Caco-2 (cell line): Measurements from ENCODE around the gene LMX1A. TPM values are rescaled to one million over a fixed set of nuclear protein-coding genes. Genes with fewer than 3 reads are reported as not detected.

Source experiments
- BruUV-seq: library from RNA; stranded (reverse); fragments of 400-500 nt; replicated peaks from 2 replicates; lab custom pipeline; 2021; lab: Mats Ljungman, UMichigan
- CTCF ChIA-PET: fragments of 300-600 bp; sonication (Branson Sonifier 250); formaldehyde crosslinking; loops from one replicate; lab custom pipeline; 2022; ENCODE audit warnings: antibody characterized with exemption; lab: Charles Lee
- POLR2A ChIA-PET: fragments of 300-600 bp; sonication (Branson Sonifier 250); formaldehyde crosslinking; loops from one replicate; lab custom pipeline; 2022; ENCODE audit warnings: antibody characterized with exemption; lab: Charles Lee
- DNase-seq, 2 experiments: peaks; one replicate each; pipeline versions ENCODE4 v3.0.0 to v3.0.0-alpha.2; 2020 to 2022
- H3K27me3 ChIP-seq: replicated peaks from 2 replicates; pipeline ENCODE4 v1.6.0; 2011; ENCODE audit warnings: low read length; ENCODE audit not compliant: control insufficient read depth, insufficient read depth
- H3K36me3 ChIP-seq: 2 replicates; pipeline ENCODE4 v1.5.1; 2011; ENCODE audit warnings: low read length; ENCODE audit not compliant: control insufficient read depth, insufficient read depth
- H3K4me1 ChIP-seq: fragments of 250-450 bp; sonication (Bioruptor Pico); 2 replicates; pipeline ENCODE4 v1.5.1; 2020; ENCODE audit warnings: mild to moderate bottlenecking
- H3K4me3 ChIP-seq: 2 replicates; pipeline ENCODE4 v1.5.1; 2011; ENCODE audit warnings: low read depth, mild to moderate bottlenecking, control low read depth, low read length
- H3K9me3 ChIP-seq: fragments of 250-450 bp; sonication (Bioruptor Pico); 2 replicates; pipeline ENCODE4 v1.5.1; 2020; ENCODE audit warnings: mild to moderate bottlenecking, moderate library complexity
- H3K27ac Mint-ChIP-seq: one replicate; pipeline ENCODE4 v1.8.0; 2022; ENCODE audit warnings: mixed read lengths; ENCODE audit not compliant: unreplicated experiment
- H3K27me3 Mint-ChIP-seq: one replicate; pipeline ENCODE4 v1.8.0; 2022; ENCODE audit warnings: mixed read lengths; ENCODE audit not compliant: insufficient read depth, unreplicated experiment
- H3K36me3 Mint-ChIP-seq: one replicate; pipeline ENCODE4 v1.8.0; 2022; ENCODE audit warnings: mild to moderate bottlenecking, mixed read lengths; ENCODE audit not compliant: insufficient read depth, unreplicated experiment
- H3K4me1 Mint-ChIP-seq: one replicate; pipeline ENCODE4 v1.8.0; 2022; ENCODE audit warnings: low read depth, mixed read lengths; ENCODE audit not compliant: unreplicated experiment
- H3K4me3 Mint-ChIP-seq: one replicate; pipeline ENCODE4 v1.8.0; 2022; ENCODE audit warnings: mild to moderate bottlenecking, moderate library complexity, mixed read lengths; ENCODE audit not compliant: unreplicated experiment
- H3K9me3 Mint-ChIP-seq: one replicate; pipeline ENCODE4 v1.8.0; 2022; ENCODE audit warnings: mixed read lengths; ENCODE audit not compliant: unreplicated experiment
- intact Hi-C: fragments of 100-400 bp; cut with micrococcal nuclease; formaldehyde crosslinking; loops from one replicate; pipeline ENCODE4 v1.10.0; 2022; ENCODE audit not compliant: unreplicated experiment
- total RNA-seq: library from RNA; stranded (reverse); gene quantifications from 2 replicates; pipeline ENCODE4 v1.2.3, GENCODE V29; 2022
- TF ChIP-seq, protein P1 (sequence below), 2 experiments: fragments of 200-600 bp in 1 of 2; IDR thresholded peaks; 1 replicate in 1 of 2; 2 replicates in 1 of 2; pipeline versions ENCODE4 v1.5.1 to v1.8.0; 2011 to 2022; ENCODE audit warnings: antibody characterized with exemption in 1 of 2, control low read depth in 1 of 2, inconsistent platforms in 1 of 2, low read depth in 1 of 2, low read length in 1 of 2, mild to moderate bottlenecking in 1 of 2, moderate library complexity in 1 of 2; ENCODE audit not compliant: insufficient read depth in 1 of 2, severe bottlenecking in 1 of 2, unreplicated experiment in 1 of 2

LMX1A gene
- total RNA-seq, 1 experiment from 2014 or later = not detected

DNA sequence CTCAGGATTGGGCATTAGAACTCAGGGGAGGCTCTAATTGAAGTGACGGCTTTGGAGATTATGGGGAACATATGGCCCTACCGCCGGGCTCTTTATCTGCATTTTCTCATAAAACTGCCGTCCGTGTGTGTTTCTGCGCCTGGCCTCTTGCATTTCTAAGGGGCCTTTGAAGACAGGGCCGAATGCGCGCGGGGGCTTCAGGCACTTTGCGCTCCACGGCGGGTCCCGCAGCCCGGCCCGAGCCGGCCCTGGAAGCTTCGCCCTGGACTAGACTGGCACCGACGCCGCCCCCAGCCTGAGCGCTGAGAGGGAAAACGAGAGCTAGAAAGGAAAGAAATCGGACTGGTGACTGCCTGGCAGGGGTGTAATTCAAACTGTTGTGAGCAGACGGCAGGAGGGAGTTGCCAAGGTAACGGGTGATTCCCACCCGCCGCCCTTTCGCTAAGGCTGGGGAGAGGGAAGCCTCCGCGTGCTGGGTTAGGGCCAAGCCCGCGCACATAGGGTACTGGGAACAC lies 120.7 kb downstream of the LMX1A start:
- H3K4me1 Mint-ChIP-seq = peaks cover 6% of the 10 kb centered on the region
- Histone ChIP-seq H3K27me3 (peaks cover 3% of the 10 kb centered on the region), H3K36me3 (no peaks in the 10 kb centered on the region), H3K9me3 (no peaks in the 10 kb centered on the region), H3K4me1 (no peaks in the 10 kb centered on the region; the same call in 1 of the 2 replicates), H3K4me3 (peak overlapping the region; percentile 15)
- peaks cover 32% of the 10 kb centered on the region for H3K27me3 Mint-ChIP-seq
- H3K27ac Mint-ChIP-seq = no peak overlapping the region
- POLR2A ChIA-PET = interaction anchor here (0.6 kb wide), 1 partner anchor 49 kb away, joined by 3 read pairs; no protein-coding TSS in a partner anchor
- H3K4me3 Mint-ChIP-seq = peak overlapping the region; percentile 82
- intact Hi-C loops = no loop called here
- no peaks in the 10 kb centered on the region for H3K36me3 Mint-ChIP-seq
- BruUV-seq = no TSS peak
- CTCF ChIA-PET = no interaction called here
- TF ChIP-seq, protein P1, sequence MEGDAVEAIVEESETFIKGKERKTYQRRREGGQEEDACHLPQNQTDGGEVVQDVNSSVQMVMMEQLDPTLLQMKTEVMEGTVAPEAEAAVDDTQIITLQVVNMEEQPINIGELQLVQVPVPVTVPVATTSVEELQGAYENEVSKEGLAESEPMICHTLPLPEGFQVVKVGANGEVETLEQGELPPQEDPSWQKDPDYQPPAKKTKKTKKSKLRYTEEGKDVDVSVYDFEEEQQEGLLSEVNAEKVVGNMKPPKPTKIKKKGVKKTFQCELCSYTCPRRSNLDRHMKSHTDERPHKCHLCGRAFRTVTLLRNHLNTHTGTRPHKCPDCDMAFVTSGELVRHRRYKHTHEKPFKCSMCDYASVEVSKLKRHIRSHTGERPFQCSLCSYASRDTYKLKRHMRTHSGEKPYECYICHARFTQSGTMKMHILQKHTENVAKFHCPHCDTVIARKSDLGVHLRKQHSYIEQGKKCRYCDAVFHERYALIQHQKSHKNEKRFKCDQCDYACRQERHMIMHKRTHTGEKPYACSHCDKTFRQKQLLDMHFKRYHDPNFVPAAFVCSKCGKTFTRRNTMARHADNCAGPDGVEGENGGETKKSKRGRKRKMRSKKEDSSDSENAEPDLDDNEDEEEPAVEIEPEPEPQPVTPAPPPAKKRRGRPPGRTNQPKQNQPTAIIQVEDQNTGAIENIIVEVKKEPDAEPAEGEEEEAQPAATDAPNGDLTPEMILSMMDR (IDR thresholded peaks at IDR 0.05; ENCODE audit: insufficient read depth in 1 of 2, low read depth in 1 of 2, low read length in 1 of 2, severe bottlenecking in 1 of 2, unreplicated experiment in 1 of 2) = no peak
- H3K9me3 Mint-ChIP-seq = no peaks in the 10 kb centered on the region
- DNase-seq = no peak

DNA sequence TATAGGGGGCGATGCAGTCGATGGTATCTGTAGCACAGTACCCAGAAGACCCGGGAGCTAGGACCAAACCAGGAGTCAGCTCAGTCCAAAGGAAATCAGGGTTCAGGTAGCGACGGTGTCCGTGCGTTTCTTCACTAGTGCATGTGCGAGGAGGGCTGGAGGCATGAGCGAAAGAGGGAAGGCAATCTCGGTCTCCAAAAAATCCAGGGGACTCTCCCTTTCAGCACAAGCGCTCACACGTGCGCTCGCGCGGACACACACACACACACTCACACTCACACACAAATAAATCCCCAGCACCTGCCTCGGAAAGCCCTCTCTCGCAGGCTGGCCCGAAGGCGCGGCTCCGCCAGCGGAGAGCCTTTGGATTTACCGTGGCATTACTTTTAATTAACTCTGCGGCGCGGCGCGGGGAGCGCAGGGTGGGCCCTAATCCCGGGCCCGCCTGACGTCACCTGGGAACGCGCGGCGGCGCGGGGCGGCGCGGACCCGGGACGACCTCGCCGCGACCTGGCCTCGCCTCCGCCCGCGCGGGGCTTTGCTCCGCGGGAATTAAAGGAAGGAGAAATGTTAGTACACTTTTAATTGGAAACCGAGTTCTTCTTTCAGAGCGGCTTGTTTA lies 121.2 kb downstream of the LMX1A start:
- Mint-ChIP-seq H3K36me3 (no peaks in the 10 kb centered on the region), H3K4me1 (peaks cover 6% of the 10 kb centered on the region), H3K9me3 (no peaks in the 10 kb centered on the region), H3K27ac (no peak overlapping the region), H3K27me3 (peaks cover 32% of the 10 kb centered on the region), H3K4me3 (peak overlapping the region; percentile 82)
- peaks cover 3% of the 10 kb centered on the region for H3K27me3 ChIP-seq
- TF ChIP-seq, protein P1 (IDR thresholded peaks at IDR 0.05; ENCODE audit: insufficient read depth in 1 of 2, low read depth in 1 of 2, low read length in 1 of 2, severe bottlenecking in 1 of 2, unreplicated experiment in 1 of 2) = no peak
- no peaks in the 10 kb centered on the region for H3K36me3 ChIP-seq
- no peaks in the 10 kb centered on the region for H3K9me3 ChIP-seq
- intact Hi-C loops = no loop called here
- no TSS peak for BruUV-seq
- DNase-seq = peak in 1 of 2 experiments; percentile 17
- ChIA-PET POLR2A (interaction anchor here (0.6 kb wide), 2 partner anchors 30 to 43 kb away, joined by 3 to 4 read pairs; no protein-coding TSS in a partner anchor), CTCF (interaction anchor here (0.6 kb wide), 1 partner anchor 1782 kb away, joined by 3 read pairs; no protein-coding TSS in a partner anchor)
- no peaks in the 10 kb centered on the region; the same call in 1 of the 2 replicates for H3K4me1 ChIP-seq
- H3K4me3 ChIP-seq = peak overlapping the region; percentile 42

DNA sequence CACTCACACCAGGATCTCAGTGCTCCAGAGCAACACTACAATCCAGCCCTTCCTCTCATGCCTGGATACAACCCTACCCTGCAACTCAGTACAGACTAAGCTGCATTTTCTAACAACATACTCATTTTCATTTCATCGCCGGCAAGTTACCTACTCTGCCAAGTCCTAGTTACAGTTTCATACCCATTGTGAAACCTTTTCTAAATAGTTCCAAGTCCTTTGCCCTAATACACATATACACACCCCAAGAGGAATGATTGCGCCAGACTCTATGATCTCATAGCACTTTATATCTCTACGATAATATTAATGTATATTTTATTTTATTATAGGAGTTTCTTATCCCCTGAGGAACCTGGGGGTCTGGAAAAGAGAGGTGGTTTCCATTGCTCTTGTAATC lies 122.4 kb downstream of the LMX1A start:
- H3K9me3 Mint-ChIP-seq = no peaks in the 10 kb centered on the region
- Histone ChIP-seq H3K36me3 (no peaks in the 10 kb centered on the region), H3K4me1 (no peaks in the 10 kb centered on the region; the same call in 1 of the 2 replicates), H3K27me3 (peaks cover 3% of the 10 kb centered on the region), H3K4me3 (no peak overlapping the region), H3K9me3 (no peaks in the 10 kb centered on the region)
- BruUV-seq = no TSS peak
- H3K36me3 Mint-ChIP-seq = no peaks in the 10 kb centered on the region
- intact Hi-C loops = no loop called here
- DNase-seq = no peak
- POLR2A ChIA-PET = no interaction called here
- TF ChIP-seq, protein P1 (IDR thresholded peaks at IDR 0.05; ENCODE audit: insufficient read depth in 1 of 2, low read depth in 1 of 2, low read length in 1 of 2, severe bottlenecking in 1 of 2, unreplicated experiment in 1 of 2) = no peak
- H3K4me1 Mint-ChIP-seq = peaks cover 6% of the 10 kb centered on the region
- no peak overlapping the region for H3K27ac Mint-ChIP-seq
- H3K27me3 Mint-ChIP-seq = peaks cover 31% of the 10 kb centered on the region
- CTCF ChIA-PET = no interaction called here
- H3K4me3 Mint-ChIP-seq = no peak overlapping the region
